GM19043 (cell line): ENCODE results near the gene ZBTB16.

Experiments
- ATAC-seq: cut with Tn5 transposase; IDR thresholded peaks from one replicate; pipeline ENCODE4 v1.9.1; 2021; ENCODE audit warnings: low read depth; ENCODE audit not compliant: unreplicated experiment

ZBTB16 gene

DNA sequence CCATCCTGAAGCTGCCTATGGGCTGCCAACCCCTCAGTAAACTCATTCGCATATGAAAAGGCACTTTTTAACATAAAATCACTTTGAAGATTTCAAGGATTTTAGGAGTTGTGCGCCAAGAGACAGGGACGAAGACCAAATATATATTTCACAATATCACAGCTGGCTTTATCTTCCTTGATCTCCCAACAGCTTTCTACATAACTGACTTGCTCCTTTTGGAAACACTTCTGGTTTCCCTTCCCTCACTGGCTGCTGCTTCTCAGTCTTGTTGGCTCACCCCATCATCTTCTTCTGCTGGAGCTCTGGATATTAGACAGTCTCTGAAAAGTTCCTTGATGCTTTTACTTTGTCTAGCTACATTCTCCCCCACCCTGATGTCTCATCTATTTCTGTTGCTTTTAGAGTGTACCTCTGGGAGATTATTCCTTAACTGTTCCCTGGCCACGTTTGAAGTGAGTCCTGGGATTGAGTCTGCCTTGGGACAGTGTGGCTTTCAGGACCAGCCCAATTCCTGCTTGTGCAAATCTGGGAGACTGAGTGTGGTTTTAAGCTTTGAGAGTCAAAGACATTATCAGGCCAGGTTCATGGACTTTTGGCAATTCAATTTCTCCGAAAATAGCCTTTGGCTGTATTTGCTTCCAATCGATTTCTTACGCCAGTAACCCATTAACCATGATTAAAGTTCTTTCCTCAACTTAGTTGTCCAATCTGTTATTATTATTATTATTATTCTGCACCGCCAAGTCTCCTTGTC, 205.8 kb downstream of the ZBTB16 start:
- no peak for ATAC-seq

DNA sequence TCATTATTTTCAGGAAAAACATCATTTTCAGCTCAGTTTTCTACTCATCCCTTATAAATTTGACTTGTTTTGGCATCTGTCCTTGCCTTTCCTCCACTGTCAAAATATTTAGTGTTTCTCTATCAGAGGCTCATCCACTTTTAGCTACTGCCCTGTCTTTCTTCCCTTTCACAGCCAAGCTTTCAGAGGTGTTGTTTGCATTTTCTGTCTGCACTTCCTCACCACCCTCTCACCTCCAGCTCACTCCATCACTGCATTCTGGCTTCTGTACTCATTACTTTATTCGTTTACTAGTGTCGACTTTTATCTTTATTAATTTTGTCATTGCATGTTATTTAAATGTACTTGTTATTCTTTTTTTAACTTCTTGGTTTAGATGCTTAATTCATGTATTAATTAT, 210.0 kb downstream of the ZBTB16 start:
- no peak for ATAC-seq

DNA sequence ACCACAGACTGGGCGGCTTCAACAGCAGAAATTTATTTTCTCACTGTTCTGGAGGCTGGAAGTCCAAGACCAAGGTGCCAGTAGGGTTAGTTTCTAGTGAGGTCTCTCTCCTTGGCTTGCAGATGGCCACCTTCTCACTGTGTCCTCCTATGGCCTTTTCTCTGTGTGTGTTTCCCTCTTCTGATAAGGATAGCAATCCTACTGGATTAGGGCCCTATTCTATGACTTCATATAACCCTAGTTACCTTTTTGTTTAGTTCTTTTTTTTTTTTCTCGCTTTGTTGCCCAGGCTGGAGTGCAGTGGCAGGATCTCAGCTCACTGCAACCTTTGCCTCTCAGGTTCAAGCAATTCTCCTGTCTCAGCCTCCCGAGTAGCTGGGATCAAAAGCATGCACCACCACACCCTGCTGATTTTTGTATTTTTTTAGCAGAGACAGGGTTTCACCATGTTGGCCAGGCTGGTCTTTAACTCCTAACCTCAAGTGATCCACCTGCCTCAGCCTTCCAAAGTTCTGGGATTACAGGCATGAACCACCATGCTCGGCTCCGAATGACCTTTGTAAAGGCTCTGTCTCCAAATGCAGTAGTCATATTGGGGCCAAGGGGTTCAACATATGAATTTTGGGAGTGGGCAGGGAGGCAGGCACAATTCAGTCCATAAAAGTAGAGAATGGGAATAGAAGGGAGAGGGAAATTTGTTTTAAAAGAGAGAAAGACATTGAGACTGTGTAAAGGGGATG, 211.2 kb downstream of the ZBTB16 start:
- ATAC-seq, result no peak

DNA sequence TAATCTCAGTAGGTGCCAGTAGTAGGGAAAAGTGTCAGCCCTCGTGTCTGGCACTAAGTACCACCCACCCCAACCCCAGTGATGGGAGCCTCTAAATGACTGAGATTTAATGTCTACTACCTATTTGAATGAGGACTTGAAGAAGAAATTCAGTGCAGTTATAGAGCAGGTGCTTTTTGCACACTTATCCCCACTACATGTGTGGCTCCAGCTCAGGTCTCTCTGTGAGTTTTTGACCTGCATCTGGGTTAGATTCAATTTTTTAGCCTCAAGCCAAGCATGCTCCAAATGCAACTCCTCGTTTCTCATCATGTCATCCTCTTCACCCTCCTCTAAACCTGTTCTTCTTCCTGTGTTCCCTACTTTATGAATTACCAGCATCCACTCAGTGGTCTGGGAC, 211.8 kb downstream of the ZBTB16 start:
- ATAC-seq, result no peak

DNA sequence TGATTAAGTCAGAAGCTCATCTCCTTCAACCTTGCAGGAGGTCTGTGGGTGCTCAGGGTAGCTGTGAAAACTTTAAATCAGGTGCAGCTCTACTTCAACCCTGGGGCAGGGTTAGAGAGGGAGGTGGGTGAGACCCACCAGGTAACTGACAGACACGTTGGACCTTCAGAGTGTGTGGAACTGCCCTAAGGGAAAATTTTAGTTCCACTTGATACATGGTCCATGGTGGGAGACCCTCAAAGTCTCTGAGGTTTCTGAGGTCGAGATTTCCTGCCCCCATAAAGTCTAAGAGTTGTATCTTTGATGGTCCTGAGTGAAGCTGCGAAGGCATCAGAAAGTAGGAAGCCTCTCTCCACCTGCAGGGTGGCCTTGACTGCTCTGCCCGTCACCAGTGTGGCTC, 212.8 kb downstream of the ZBTB16 start:
- no peak for ATAC-seq

DNA sequence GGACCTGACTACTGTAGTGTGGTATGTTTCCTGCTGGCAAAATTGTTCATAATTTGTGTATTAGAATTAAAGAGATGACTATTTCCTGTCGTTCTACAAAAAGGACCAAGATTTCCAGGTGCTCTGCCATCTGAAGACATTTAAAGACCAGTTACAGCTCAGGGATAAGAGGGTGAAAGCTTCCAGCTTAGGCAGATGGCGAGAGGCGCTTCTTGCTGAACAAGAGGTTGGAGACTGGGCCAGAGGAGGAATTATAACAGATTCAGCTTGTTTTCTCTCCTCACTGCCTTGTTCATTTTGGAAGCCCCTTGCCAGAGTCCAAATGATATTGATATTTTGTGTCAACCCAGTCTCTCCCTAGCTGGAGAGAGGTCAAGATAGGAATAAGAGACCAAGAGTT, 213.6 kb downstream of the ZBTB16 start:
- ATAC-seq, result no peak

DNA sequence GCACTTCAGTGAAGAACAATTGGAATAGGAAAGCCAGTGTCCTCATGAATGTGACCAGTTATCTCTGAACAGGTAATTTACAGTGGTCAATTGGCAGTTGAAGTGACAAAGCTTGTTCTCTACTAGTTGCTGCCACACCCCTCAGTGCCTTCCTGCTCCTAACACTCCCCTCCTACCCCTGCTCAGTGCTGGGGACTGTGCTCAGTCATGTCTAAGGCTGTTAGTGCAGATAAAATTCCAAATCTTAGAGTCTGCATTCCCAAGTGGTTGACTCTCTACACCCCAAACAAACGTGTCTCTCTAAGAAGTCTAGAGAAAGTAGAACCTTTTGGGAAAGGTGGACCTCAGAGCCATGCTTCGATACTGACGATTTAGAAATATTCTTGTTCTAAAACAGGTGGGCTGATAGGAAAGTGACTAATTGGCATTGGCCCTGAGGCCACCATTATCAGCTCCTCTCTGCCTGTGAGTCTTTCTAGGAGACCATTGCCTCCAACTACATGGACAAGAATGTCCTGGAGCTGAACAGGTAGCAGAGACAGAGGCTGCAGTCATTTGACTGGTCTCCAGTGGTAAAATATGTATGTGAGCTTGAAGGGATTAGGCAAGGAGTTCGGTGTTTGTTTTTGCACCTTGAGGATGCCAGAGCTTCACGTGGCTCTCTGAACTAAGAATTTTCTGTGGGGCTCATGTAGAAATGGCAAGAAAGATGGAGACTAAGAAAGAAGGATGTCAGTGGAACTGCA, 214.6 kb downstream of the ZBTB16 start:
- no peak for ATAC-seq

DNA sequence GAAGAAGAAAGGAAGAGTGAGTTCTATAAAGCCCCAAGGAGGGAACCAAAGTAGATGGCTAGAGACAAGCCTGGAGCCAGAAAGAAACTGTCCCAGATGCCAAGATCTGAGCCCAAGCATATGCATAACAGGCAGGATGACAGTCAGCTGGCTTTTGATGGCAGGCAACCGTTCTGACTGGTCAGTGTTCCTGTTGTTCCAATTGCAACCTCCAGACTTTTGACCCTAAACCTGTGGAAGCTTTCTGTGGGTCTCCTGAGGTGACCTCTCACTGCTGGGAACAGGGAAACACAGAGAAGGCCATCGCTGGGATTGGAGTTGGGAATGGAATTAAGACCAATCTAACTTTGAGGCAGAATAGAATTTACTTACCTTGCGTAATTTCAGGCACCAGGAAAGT, 215.1 kb downstream of the ZBTB16 start:
- no peak for ATAC-seq

DNA sequence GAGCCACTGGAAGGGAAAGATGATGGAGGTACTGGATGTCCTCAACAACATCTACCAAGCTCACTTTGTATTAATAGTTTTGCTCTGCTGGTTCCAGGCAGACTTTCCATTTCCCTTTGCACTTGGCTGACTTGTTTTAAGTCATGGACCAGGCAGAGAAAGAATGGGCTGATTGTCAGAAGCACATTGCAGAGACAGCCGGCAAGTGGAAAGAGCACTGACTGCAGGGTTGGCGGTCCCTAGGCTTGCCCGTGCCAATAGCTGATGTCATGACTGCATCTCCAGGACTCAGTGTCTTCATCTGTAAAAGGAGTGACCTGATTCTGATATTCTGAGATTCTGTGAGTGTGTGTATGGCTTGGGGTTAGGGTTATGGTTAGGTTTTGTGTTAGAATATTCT, 215.8 kb downstream of the ZBTB16 start:
- no peak for ATAC-seq

DNA sequence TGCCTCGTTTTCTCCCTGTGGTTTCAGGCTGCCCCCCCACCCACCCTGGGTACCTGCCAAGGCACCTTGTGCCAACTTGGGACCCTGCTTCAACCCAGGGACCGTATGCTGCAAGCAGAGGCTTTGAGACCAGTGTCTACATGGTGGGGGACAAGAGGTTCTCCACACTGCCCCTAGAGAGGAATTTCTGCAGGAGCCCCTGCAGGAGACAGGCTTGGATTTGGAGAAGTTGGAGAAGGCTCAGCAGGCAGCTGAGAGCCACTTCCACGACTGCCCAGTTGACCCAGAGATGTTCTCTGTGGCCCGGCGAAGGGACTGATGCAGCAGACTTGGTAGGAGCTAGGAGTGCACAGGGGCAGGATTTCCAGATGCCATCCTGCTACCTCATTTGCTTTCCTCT, 216.6 kb downstream of the ZBTB16 start:
- ATAC-seq, result no peak

DNA sequence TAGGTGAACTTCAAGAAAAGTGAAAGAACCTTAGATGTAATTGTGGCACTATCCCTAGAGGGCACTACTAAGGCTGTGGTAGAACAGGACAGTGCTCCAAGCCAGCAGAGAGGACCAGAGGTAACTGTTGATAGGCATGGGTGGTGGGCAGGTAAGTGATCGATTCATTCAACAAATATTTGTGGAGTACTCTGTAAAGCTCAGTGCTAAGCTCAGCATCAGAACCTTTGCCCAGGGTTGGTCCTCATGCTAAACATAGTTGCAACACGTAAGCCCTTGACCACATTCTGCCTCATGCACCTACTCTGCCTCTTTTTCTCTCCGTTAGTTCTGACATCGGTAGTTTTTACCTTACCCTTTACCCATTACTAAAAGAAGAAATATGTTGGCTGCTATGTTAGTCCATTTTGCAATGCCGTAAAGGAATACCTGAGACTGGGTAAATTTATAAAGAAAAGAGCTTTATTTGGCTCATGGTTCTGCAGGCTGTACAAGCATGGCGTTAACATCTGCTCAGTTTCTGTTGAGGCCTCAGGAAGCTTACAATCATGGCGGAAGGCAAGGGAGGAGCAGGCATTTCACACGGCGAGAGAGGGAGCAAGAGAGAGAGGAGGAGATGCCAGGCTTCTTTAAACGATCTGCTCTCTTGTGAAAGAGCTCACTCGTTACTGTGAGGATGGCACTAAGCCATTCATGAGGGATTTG, 218.3 kb downstream of the ZBTB16 start:
- no peak for ATAC-seq

DNA sequence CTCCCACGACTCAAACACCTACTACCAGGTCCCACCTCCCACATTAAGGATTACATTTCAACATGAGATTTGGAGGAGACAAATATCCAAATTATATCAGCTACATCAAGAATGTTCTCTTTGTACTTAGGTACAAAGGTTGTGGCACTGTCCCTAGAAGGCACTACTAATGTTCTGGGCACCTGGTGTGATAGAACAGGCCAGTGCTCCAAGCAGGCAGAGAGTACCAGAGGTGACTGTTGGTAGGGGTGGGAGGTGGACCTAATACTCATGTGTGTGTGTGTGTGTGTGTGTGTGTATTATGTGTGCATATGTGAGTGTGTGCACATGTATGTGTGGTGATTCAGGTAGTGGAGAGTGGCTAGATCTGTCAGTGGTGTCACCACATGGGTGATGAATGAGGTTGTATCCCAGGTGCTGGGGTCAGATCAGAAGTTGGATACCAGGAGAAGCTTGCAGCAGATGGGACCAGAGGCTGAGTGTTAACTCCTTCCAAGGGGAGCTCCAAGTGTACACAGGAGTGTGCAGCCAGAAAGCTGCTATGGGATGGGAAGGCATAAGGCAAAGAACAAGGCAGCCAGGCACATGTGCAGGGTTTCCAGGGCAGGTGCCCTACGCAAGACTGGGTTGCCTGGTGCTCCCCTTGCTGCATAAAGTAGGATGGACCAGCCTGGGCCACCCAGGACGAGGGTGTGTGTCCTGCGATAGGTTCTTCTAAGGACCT, 219.0 kb downstream of the ZBTB16 start:
- ATAC-seq, result no peak

DNA sequence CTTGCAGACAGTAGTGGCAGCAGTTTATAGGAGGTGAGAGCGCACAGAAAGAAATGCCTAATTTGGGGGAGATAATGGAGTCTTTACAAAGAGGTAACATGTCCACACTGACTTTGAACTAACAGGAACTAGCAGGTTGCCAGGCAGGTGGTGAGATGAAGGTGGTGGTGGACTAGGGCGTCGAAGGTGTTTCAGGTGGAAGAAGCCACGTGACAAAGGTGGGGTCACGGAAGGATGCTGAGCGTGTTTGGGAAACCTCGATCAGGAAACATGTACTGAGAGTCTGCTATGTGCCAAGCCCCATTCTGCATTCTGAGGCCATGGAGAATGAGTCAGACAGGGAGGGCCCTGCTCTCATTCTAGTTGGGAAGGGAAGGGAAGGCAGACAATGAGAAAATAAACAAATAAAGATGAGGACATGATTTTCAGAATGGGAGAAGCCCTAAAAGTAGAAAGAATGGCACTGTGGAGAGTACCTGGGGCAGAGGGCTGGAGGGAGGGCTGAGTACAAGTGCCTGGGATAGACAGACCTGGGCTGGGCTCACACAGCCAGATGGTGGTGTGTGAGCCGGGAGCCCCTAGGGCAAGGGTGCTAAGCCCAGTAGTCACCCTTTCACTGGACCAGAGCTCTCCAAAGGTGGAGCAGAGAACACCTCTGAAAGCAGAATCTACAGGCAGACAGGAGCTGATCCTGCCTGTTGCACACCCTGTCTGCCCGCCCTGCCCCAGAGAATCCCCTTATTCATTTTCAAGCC, 220.5 kb downstream of the ZBTB16 start:
- ATAC-seq, result no peak

DNA sequence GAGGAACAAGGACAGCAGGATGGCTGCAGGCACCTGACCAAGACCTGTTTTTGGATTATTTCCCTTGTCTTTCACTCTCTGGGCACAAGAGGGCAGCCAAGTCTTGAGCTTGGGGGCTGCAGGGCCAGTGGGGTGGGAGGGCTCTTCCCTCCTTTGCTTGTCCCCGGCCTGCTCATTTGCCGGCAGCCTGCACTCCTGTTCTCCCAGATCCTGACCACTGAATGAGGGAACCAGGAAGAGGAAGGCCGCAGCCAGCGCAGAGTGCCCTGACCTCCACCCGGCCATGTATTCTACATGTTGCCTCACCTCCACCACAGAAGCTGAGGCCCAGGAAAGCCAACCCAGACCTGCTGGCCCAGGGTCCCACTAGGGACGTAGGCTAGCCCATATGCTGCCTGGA, 221.2 kb downstream of the ZBTB16 start:
- ATAC-seq, result no peak

DNA sequence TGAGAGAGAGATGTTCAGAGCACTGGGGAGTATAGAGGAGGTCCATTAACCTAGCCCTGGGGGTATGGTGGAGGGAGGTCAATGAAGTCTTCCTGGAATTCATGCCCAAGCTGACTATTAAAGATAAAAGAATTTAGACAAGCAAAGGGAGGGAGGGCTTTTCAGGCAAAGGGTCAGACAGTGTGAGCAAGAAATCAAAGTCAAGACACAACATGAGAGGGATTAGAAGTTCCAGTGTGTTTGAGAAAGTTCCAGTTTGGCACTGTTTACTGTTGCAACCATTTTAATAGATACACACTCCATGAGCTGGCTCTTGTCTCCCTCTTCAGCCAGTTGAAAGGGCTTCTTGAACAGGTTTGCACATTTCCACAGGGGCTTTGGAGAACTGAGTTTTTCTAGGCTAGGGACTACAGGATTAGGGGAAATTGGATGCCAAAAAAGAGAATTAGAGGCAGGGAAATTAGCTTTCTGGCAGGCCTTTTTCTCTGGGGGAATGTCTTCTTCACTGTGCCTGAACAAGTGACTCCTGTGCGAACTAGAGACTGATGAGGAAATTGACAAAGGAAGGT, 222.0 kb downstream of the ZBTB16 start:
- no peak for ATAC-seq

DNA sequence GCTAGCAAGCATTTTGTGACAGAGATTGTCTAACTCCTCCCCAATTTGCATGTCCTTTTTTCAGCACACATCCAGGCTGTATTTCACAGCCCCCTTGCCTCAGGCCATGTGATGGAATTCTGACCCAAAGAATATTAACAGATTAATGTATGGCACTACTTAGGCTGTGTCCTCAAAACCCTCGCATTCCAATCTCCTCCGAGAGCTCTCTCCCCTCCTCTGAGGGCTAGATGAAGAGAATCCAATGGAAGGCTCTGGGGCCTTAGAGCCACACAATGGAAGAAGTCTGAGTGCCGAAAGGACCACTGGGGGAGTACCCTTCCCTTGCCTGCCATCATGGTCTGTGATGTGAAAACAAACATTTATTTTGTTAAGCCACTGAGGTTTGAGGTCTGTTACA, 223.0 kb downstream of the ZBTB16 start:
- ATAC-seq, result no peak

DNA sequence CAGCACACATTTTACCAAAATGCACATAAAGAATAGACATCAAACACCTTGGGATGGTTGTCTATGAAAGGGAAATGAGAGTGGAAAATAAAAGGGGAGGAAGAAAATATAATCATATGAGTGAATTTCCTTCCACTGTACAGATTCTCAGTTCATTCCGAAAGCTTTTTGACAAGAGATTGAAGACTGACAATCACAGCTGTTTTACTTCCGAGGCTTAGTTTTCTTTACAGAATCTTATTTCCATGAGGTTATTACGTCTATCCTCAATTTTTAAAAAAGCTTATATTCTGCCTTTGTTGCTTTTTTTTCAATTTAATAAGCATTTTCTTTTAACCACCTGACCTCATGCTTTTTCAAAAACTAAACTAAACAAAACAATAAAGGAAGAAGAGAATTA, 223.9 kb downstream of the ZBTB16 start:
- no peak for ATAC-seq

DNA sequence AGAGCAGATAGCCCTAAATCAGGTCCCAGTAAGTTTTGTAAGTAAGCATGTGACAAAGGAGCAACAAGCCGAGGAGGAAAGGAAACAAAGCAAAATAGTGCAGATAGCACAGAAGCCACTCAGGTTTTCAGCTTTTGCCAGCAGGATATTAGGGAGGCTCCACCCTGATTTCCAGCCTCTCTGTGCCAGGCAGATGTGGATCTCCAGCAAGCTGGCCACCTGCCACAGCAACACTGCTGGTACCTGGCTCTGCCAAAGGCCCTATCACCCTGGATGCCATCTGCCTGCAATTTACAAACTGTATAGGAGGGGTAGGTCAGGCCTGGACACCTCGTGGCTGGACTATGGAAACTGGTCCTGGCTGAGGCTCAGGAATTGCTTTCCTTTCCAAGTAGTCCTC, 224.5 kb downstream of the ZBTB16 start:
- ATAC-seq, result no peak

DNA sequence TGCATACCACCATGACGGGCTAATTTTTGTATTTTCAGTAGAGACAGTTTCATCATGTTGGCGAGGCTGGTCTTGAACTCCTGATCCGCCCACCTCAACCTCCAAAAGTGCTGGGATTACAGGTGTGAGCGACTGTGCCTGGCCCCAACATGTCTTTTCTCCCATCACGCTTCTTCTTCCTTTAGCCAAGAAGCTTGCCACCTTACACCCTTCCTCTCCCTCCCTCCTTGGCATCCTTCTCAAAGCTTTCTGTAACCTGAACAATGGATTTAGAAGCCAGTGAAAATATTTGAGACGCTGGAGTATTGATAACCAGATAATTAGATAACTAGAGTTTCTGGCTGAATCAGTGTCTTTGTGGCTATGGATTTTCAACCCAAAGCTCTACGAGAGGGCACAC, 225.4 kb downstream of the ZBTB16 start:
- ATAC-seq, result no peak
